ENCODE results near the gene MAD2L2.

Gene MAD2L2

DNA sequence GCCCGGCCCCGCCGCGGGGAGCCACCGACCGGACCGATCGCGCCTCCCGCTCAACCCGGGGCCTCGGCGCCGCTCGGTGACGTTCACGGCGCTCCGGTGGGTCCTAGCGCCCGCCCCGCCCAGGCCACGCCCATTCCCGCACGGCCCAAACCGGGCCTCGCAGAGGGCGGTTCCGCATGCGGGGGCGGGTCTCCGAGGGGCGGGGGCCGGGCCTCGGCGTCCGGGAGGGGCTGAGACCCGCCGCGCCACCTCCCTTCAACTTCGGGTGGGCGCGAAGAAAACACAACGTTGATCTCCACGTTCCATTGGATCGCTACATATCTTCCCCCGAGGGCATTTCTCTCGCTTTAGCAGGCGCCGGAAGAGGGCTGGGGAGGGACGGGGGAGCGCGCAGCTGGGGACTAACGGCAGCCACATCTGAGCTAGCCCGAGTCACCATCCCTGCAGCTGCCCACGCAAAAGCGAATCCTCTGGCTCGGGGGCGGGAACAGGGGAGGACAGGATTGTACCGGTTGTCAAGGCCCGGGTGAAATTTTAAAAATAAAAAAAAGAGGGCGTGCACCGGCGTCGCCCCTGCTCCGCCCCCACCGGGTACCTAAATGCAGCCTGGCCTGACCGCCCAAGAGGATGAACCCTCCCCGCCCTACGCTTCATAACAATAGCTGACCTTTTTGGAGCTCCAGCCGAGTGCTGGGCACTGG, at the start of gene MAD2L2:
Gene MAD2L2 (minus strand): TSS at position 78 of the 701 bp plus-strand sequence. CDS start 547 bp downstream, outside the sequence.
- peak; percentile 73 to 81 (median 81) for DNase-seq (ENCODE audit: low read depth in 2 of 3, low spot score in 2 of 3)

- no peak for DNase-seq (ENCODE audit: low read depth in 2 of 3, low spot score in 2 of 3)
These were observed 49.5 kb upstream of the MAD2L2 start for GRCh38 chr1:11730429-11730891.

DNA sequence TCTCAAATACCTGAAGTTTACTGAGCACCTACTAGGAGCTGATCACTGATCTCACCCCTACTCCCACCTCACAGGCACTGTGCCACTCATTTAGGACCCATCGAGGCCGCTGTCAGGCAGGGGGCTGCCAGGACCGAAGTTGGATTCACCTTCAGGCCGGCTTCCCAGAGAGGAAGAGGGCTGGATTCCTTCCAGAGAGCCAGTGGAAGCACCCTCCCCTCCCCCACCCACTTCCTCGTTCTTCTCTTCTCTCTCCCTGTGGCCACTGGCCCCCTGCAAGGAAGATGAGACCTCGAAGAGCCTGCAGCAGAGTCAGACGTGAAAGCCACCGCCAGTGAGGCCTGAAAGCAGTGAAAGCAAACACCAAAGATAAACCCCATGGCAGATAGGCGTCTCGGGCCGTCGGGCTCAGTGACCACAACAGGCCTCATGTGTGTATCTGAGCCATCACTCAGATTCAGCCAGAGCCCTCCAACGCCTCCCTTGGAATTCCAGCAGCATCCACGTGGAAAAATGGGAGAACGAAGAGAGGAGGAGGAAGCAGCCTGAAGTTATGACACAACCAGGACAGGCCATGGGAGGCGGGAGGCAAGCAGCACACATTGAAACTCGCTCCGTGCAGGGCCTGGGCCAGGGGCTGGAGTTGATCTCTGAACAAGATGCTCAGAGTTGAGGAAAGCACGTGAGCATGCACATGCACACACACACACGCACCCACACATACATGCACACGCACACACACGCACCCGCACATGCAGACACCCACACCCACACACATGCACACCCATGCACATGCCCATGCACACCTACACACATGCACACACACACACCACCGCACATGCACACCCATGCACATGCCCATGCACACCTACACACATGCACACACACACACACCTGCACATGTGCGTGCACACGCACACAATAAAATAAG, 48.8 kb upstream of the MAD2L2 start:
- no peak for DNase-seq (ENCODE audit: low read depth in 2 of 3, low spot score in 2 of 3)

DNA sequence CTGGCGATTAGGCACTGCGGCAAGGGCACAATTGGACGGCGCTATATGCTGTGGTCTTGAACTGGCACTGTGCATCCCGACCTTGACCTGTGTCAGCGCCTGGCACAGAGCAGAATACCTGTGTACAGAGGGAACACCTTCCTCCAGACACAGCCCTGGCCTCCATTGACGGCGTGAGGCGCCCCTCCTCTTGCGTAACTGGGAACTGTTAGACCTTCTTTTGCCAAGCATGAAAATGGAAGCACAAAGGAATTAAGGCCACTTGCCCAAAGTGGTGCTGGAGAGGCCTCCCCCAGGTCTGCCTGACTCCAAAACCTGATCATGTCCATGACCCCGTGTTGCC, 48.2 kb upstream of the MAD2L2 start:
- DNase-seq (ENCODE audit: low read depth in 2 of 3, low spot score in 2 of 3), result no peak

GRCh38 chr1:11728126-11728806, 47.3 kb upstream of the MAD2L2 start:
- DNase-seq (ENCODE audit: low read depth in 2 of 3, low spot score in 2 of 3), result no peak

- DNase-seq (ENCODE audit: low read depth in 2 of 3, low spot score in 2 of 3), result no peak
These were observed 46.2 kb upstream of the MAD2L2 start for GRCh38 chr1:11727119-11727518.

- DNase-seq (ENCODE audit: low read depth in 2 of 3, low spot score in 2 of 3), result no peak
These were observed 44.7 kb upstream of the MAD2L2 start for GRCh38 chr1:11725616-11726015.

GRCh38 chr1:11722538-11722937, 41.6 kb upstream of the MAD2L2 start:
- no peak for DNase-seq (ENCODE audit: low read depth in 2 of 3, low spot score in 2 of 3)

DNA sequence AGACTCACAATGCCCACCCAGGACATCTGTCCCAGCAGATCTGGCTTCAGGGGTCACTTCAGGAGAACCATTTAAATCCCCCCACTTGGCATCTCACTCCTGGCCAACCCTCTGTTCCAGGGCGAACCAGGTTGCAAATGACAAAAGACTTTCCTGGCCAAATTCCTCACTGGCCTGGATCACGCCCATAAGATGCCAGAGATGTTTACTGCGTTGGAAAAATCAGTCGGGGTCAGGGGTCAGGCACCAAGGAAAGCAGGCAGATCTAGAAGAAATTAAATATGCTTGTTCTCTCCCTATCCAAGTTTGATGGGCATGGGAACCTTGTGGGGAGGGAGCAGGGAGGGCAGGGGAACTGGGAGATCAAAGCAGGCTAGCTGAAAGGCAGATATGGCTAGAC, 40.4 kb upstream of the MAD2L2 start:
- no peak for DNase-seq (ENCODE audit: low read depth in 2 of 3, low spot score in 2 of 3)

DNA sequence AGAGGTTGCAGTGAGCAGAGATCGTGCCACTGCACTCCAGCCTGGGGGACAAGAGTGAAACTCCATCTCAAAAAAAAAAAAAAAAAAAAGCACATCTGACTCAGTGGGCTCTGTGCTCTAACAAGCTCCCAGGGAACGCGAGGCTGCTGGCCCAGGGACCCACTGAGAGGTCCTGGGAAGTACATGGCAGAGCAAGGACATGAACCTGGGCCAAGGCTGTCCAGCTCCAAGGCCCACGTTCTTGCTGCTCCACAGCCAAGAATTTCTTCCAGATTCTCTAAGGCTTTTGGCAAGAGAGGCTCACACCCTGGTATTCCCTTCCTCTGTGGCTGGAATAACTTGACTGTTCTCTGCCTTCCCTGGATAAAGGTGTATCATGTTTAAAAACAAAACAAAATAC, 39.6 kb upstream of the MAD2L2 start:
- DNase-seq (ENCODE audit: low read depth in 2 of 3, low spot score in 2 of 3), result no peak

DNA sequence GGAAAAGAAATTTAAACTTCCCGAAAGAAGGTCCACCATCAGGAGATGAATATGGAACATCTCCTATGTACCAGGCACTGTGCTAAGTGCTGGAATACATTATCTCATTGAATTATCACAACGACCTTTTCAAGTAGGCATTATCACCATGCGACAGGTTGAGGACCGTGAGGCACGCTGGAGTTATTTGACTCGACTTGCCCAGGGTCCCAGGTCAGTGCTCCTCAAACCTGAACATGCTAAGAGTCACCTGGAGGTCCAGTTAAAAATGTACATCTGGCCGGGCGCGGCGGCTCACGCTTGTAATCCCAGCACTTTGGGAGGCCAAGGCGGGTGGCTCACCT, 39.1 kb upstream of the MAD2L2 start:
- no peak for DNase-seq (ENCODE audit: low read depth in 2 of 3, low spot score in 2 of 3)

DNA sequence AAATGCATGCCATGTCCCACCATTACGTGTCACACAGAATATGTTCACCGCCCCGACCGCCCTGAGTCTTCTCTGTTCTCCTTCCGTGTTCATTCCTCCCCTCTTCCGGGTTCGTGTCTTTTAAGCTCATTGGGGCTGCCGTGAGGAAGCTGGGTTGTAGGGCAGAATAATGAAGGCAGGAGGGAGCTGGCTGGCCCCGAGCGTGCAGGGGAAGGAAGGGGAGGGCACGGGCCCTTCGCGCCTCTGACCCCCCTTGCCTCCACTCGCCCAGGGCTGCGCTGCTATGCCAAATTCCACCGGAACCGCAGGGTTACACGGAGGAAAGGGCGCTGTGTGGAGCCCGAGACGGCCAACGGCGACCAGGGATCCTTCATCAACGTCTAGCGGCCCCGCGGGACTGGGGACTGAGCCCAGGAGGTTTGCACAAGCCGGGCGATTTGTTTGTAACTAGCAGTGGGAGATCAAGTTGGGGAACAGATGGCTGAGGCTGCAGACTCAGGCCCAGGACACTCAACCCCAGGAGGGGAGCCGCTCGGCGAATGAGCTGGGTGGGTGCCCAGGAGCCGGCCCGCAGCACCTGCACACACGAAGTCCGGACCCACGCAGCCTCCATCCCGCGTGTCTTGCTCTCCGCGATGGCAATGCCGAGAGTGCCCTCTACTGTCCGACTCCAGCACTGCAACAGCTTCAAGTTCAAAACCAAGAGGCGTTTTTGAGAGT, 38.5 kb upstream of the MAD2L2 start:
- peak; percentile 47 to 78 (median 72) for DNase-seq (ENCODE audit: low read depth in 2 of 3, low spot score in 2 of 3)

DNA sequence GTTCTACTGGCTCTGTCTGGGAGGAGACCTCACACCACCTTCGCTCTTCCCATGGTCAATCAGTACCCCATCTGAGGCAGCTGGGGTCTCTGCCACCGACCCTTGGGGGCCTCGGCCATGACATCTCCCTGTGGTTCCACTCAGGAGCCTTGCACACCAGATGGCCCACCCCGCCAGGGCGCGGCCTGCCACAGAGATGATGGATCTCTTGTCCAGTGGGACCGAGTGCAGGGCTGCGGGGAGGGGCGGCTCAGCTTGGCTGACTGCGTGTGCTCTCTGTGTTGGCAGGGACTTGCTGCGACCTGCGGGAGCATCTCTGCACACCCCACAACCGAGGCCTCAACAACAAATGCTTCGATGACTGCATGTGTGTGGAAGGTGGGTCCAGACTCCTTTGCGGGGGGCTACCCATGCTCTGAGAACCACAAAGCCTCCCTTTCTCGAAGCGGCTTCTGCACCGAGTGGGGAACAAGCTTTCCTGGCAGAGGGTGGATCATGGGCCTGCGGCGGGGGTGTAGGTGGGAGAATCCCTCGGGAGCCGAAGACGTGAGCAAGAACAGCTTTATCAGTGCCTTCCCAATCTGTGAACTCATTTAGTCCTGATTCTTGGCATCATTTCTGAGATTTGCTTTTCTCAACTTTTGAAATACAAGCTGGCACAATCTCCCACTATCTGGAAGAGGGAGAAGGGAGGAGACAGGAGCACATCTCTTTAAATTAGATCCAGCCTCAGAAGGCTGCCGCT, 34.1 kb upstream of the MAD2L2 start:
- no peak for DNase-seq (ENCODE audit: low read depth in 2 of 3, low spot score in 2 of 3)

DNA sequence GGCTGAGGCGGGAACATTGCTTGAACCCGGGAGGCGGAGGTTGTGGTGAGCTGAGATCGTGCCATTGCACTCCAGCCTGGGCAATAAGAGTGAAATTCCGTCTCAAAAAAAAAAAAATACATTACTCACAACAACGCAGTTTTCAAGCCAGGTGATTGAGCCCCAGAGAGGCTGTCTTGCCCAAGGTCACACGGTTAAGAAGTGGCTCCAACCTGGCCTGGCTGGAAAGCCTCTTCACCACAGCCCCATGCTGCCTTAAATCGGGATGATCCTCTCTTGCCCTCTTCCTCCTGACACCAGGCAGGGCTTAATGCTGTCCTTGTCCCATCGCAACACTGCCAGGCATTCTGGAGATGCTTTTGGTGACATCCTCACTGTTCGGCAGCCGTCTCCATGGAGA, 32.1 kb upstream of the MAD2L2 start:
- DNase-seq (ENCODE audit: low read depth in 2 of 3, low spot score in 2 of 3), result no peak

DNA sequence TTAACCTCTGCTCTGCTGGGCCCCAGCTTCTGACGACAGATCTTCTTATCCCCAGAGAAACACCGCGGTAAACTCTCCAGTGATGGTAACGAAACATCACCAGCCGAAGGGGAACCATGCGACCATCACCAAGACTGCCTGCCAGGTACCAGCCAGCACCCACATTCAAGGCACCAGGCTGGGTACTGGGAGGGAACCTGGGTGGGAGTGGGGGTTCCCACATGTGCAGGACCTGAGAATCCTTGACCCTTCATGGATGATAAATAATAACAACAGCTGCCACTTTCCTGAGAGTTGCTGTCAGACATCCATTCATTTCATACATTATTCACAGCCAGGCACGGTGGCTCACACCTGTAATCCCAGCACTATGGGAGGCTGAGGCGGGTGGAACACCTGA, 31.3 kb upstream of the MAD2L2 start:
- no peak for DNase-seq (ENCODE audit: low read depth in 2 of 3, low spot score in 2 of 3)

DNA sequence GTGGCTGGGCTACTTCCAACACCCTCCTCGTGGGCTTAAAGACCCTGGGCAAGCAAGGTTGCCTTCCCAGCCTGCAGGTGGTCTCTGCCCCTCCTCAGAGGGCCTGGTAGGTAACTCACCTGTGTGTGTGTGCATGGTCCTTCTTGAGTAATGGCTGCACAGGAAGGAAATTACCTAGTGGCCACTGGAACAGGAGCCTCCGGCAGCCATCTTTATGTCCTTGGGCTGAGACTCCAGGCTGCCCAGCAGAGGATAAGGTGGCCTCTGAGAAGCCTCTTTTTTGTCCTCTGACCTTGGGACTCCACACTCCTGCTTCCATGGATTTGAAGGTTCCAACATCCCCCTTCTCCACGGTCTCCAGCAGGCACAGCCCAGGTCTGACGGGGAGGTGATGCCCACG, 30.5 kb upstream of the MAD2L2 start:
- no peak for DNase-seq (ENCODE audit: low read depth in 2 of 3, low spot score in 2 of 3)

DNA sequence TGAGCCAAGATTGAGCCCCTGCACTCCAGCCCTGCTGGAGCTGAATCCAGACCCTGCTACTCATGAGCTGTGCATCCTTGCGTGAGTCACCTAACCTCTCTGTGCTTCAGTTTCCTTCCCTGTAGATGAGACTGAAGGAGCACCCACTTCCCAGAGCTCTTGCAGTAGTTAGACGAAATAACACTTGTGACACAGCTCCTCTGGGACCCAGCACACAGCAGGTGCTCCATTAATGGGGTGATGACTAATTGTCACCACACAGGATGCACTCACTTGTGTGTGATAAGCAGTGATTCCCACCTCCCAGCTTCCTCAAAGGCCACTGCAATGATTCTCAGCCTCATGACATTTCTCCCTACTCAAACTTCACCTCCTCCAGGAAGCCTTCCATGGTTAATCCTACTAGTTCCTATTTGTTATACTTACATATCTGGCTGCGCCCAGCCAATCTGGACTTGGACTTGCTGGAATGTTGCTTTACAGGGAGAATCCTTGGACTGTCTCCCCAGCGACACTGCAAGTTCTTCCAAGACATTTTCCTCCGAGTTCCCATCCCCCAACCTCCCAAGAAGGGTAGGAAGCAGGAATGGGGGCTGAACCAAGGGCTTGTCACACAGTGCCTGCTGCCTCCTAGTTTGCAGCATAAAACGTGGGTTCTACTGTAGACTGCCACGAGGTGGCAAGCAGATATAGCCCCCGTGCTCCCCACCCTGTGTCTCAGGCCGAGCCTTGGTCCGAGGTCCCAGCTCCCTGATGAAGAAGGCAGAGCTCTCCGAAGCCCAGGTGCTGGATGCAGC, 27.8 kb upstream of the MAD2L2 start:
- DNase-seq (ENCODE audit: low read depth in 2 of 3, low spot score in 2 of 3), result no peak

- no peak for DNase-seq (ENCODE audit: low read depth in 2 of 3, low spot score in 2 of 3)
These were observed 26.8 kb upstream of the MAD2L2 start for GRCh38 chr1:11707621-11708276.

- no peak for DNase-seq (ENCODE audit: low read depth in 2 of 3, low spot score in 2 of 3)
These were observed 25.3 kb upstream of the MAD2L2 start for GRCh38 chr1:11706292-11706691.

Measured in activated CD8-positive, alpha-beta memory T cell treated with anti-CD3 and anti-CD28 coated beads for 48 hours (primary cell).